ENCODE measurements around the gene ATP8A1. TPM values are rescaled to one million over a fixed set of nuclear protein-coding genes. Genes with fewer than 3 reads are reported as not detected.

ATP8A1 gene
- total and polyA plus RNA-seq, 12 donors, result 14.4 to 58.3 (median 27.7) TPM

DNA sequence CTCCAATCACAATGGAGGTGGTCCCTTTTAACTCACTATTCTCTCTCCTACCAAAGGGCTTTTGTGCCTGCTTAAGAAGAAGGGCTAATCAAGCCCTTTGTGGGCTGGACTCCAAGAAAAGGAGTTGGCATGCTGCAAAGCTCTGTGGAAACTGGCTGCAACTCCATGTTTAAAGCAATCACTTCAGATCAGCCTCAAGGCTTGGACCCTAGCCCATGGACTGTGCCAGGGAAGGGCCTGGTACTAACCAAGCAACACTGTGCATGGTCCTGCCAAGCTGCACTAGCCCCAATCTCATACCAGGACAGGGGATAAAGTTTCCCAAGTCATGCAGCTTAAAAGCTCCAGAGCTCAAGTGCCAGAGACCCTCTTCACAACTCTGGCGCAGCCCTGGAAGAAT, 86.7 kb downstream of the ATP8A1 start:
- TF ChIP-seq POLR2A (IDR thresholded peaks at IDR 0.05), result no peak
- TF ChIP-seq, protein P1, sequence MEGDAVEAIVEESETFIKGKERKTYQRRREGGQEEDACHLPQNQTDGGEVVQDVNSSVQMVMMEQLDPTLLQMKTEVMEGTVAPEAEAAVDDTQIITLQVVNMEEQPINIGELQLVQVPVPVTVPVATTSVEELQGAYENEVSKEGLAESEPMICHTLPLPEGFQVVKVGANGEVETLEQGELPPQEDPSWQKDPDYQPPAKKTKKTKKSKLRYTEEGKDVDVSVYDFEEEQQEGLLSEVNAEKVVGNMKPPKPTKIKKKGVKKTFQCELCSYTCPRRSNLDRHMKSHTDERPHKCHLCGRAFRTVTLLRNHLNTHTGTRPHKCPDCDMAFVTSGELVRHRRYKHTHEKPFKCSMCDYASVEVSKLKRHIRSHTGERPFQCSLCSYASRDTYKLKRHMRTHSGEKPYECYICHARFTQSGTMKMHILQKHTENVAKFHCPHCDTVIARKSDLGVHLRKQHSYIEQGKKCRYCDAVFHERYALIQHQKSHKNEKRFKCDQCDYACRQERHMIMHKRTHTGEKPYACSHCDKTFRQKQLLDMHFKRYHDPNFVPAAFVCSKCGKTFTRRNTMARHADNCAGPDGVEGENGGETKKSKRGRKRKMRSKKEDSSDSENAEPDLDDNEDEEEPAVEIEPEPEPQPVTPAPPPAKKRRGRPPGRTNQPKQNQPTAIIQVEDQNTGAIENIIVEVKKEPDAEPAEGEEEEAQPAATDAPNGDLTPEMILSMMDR (IDR thresholded peaks at IDR 0.05), result no peak
- Histone ChIP-seq H3K27me3 (no peaks in the 10 kb centered on the region), H3K36me3 (replicated peaks in 1 of 2) (no peaks in the 10 kb centered on the region), H3K4me3 (no peak overlapping the region), H3K27ac (no peak overlapping the region), H3K4me1 (replicated peaks in 1 of 2) (peaks cover 0 to 12% of the 10 kb centered on the region in 2 donors), H3K9me3 (replicated peaks in 1 of 3) (no peaks in the 10 kb centered on the region)
- DNase-seq, result peak; percentile 51 to 86 (median 83)
- WGBS, 4 donors, result 91 to 100% (median 100%) methylated on average over 1 of the region's 1 CpG
- intact Hi-C loops (cut with DNase I), result loop anchor here in 1 of 2 donors (5.0 kb wide), 1 partner anchor 187 kb away; no protein-coding TSS in a partner anchor

- H3K4me3 ChIP-seq, result no peak overlapping the region
- H3K27ac ChIP-seq, result no peak overlapping the region
- H3K36me3 ChIP-seq (replicated peaks in 1 of 2), result no peaks in the 10 kb centered on the region
- DNase-seq, result peak; percentile 63 to 87 (median 75)
- WGBS, 4 donors, result 3 to 5% (median 4%) methylated on average over 4 of the region's 4 CpGs
- no peaks in the 10 kb centered on the region for H3K9me3 ChIP-seq (replicated peaks in 1 of 3)
- H3K27me3 ChIP-seq, result no peaks in the 10 kb centered on the region
- no peak for TF ChIP-seq POLR2A (IDR thresholded peaks at IDR 0.05)
- TF ChIP-seq, protein P1 (IDR thresholded peaks at IDR 0.05), result peak; percentile 39 to 82 (median 72)
- intact Hi-C loops (cut with DNase I), result loop anchor here (5.0 kb wide), 1 partner anchor 299 kb away; no protein-coding TSS in a partner anchor
- peaks cover 0 to 12% of the 10 kb centered on the region in 2 donors for H3K4me1 ChIP-seq (replicated peaks in 1 of 2)
Measured at GRCh38 chr4:42568610-42569207, 88.2 kb downstream of the ATP8A1 start.

GRCh38 chr4:42566835-42567234, 90.1 kb downstream of the ATP8A1 start:
- WGBS, 4 donors, result 96 to 100% (median 98%) methylated on average over 1 of the region's 1 CpG
- no peak for DNase-seq
- intact Hi-C loops (cut with DNase I), result loop anchor here (5.0 kb wide), 1 partner anchor 300 kb away; no protein-coding TSS in a partner anchor
- no peak overlapping the region for H3K4me3 ChIP-seq
- no peaks in the 10 kb centered on the region for H3K9me3 ChIP-seq (replicated peaks in 1 of 3)
- H3K36me3 ChIP-seq (replicated peaks in 1 of 2), result no peaks in the 10 kb centered on the region
- H3K4me1 ChIP-seq (replicated peaks in 1 of 2), result peaks cover 0 to 12% of the 10 kb centered on the region in 2 donors
- TF ChIP-seq POLR2A (IDR thresholded peaks at IDR 0.05), result no peak
- TF ChIP-seq, protein P1 (IDR thresholded peaks at IDR 0.05), result no peak
- H3K27me3 ChIP-seq, result no peaks in the 10 kb centered on the region
- no peak overlapping the region for H3K27ac ChIP-seq

DNA sequence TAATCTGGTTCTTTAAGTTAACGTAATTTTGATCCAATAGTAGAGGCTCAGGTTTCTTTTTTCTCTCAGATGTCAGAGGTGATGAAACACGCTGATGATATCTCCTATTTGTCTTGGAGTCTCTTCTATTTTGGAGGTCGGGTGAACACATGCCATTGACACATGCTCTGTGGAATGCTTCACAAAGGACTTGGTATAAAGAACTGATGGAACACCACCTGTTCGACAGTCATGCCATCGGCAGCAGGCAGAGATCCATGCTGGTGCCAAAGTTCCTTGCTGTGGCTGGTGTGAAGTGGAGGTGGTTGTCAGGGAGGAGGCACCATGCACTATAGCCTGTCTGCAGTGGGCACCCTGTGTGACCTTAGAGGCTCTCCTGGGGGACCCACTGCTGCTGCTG, 94.9 kb downstream of the ATP8A1 start:
- no peaks in the 10 kb centered on the region for H3K4me1 ChIP-seq (replicated peaks in 1 of 2)
- no peak for DNase-seq
- 82 to 90% (median 88%) methylated on average over 4 to 5 of the region's 5 CpGs for WGBS, 4 donors
- intact Hi-C loops (cut with DNase I), result no loop called here
- no peaks in the 10 kb centered on the region for H3K36me3 ChIP-seq (replicated peaks in 1 of 2)
- no peaks in the 10 kb centered on the region for H3K9me3 ChIP-seq (replicated peaks in 1 of 3)
- TF ChIP-seq POLR2A (IDR thresholded peaks at IDR 0.05), result no peak
- TF ChIP-seq, protein P1 (IDR thresholded peaks at IDR 0.05), result no peak
- H3K27me3 ChIP-seq, result no peaks in the 10 kb centered on the region
- H3K4me3 ChIP-seq, result no peak overlapping the region
- no peak overlapping the region for H3K27ac ChIP-seq

Measured in adrenal gland (tissue), 12 donors.